ENCODE data around the gene RGS6.

The RGS6 gene

GRCh38 chr14:72026536-72026935 is 94.3 kb downstream of the RGS6 start:
- TF ChIP-seq CTCF (IDR thresholded peaks at IDR 0.05): no peak

- TF ChIP-seq CTCF (IDR thresholded peaks at IDR 0.05): no peak
These were observed 94.8 kb downstream of the RGS6 start for GRCh38 chr14:72027061-72027460.

- TF ChIP-seq CTCF (IDR thresholded peaks at IDR 0.05): no peak
These were observed 101.1 kb downstream of the RGS6 start for GRCh38 chr14:72033365-72033764.

- TF ChIP-seq CTCF (IDR thresholded peaks at IDR 0.05): no peak
These were observed 108.3 kb downstream of the RGS6 start for GRCh38 chr14:72040528-72040927.

GRCh38 chr14:72045271-72045670 is 113.0 kb downstream of the RGS6 start:
- no peak for TF ChIP-seq CTCF (IDR thresholded peaks at IDR 0.05)

GRCh38 chr14:72045885-72046284 is 113.7 kb downstream of the RGS6 start:
- no peak for TF ChIP-seq CTCF (IDR thresholded peaks at IDR 0.05)

- TF ChIP-seq CTCF (IDR thresholded peaks at IDR 0.05): no peak
These were observed 117.2 kb downstream of the RGS6 start for GRCh38 chr14:72049462-72049861.

GRCh38 chr14:72052356-72052755 is 120.1 kb downstream of the RGS6 start:
- no peak for TF ChIP-seq CTCF (IDR thresholded peaks at IDR 0.05)

All from LNCAP (cell line).